ENCODE results near the gene SLC6A19. TPM values are rescaled to one million over a fixed set of nuclear protein-coding genes. Genes with fewer than 3 reads are reported as not detected.

SLC6A19 gene
- total RNA-seq, 1 donor from 2014 or later, result not detected

DNA sequence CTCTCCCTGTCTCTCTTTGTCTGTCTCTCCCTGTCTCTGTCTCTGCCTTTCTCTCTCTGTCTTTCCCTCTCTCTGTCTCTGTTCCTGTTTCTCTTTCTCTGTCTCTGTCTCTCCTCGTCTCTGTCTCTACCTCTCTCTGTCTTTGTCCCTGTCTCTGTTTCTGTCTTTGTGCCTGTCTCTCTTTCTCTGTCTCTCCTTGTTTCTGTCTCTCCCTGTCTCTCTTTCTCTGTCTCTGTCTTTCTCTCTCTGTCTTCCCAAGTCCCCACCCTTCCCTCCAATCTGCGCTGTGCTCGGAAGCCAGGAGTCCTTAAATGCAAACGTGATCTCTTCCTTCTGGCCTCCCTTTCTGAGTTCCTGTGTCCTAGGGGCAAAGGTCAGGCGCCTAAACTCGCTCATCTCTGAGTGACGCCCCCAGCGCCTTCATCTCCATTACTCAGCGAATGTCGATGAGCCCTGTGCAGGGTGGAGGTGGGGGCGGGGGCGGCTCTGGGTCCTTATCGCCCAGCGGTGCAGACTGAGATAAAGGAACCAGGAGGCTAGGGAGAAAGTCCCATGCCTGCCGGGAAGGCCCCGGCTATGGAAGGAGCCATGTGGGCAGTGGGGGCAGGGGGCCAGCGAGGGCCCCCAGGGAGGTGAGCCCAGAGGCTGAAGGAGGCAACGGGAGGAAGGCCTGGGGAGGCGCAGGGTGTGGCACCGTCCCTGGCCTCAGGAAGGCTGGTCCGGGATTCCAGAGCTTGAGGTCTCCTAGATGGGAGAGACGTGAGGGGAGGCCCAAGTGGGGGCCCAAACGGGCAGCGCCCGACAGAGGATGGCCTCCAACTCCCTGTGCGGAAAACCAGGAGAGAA is 1.5 kb upstream of the SLC6A19 start:
- Histone ChIP-seq H3K27me3 (no peaks in the 10 kb centered on the region), H3K4me3 (no peak overlapping the region), H3K36me3 (no peaks in the 10 kb centered on the region), H3K27ac (no peak overlapping the region), H3K4me1 (no peaks in the 10 kb centered on the region), H3K9me3 (no peaks in the 10 kb centered on the region)
- intact Hi-C loops (cut with DNase I), result no loop called here
- TF ChIP-seq, protein P1, sequence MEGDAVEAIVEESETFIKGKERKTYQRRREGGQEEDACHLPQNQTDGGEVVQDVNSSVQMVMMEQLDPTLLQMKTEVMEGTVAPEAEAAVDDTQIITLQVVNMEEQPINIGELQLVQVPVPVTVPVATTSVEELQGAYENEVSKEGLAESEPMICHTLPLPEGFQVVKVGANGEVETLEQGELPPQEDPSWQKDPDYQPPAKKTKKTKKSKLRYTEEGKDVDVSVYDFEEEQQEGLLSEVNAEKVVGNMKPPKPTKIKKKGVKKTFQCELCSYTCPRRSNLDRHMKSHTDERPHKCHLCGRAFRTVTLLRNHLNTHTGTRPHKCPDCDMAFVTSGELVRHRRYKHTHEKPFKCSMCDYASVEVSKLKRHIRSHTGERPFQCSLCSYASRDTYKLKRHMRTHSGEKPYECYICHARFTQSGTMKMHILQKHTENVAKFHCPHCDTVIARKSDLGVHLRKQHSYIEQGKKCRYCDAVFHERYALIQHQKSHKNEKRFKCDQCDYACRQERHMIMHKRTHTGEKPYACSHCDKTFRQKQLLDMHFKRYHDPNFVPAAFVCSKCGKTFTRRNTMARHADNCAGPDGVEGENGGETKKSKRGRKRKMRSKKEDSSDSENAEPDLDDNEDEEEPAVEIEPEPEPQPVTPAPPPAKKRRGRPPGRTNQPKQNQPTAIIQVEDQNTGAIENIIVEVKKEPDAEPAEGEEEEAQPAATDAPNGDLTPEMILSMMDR (IDR thresholded peaks at IDR 0.05), result no peak
- no peak for DNase-seq (ENCODE audit: low spot score in 2 of 2)

DNA sequence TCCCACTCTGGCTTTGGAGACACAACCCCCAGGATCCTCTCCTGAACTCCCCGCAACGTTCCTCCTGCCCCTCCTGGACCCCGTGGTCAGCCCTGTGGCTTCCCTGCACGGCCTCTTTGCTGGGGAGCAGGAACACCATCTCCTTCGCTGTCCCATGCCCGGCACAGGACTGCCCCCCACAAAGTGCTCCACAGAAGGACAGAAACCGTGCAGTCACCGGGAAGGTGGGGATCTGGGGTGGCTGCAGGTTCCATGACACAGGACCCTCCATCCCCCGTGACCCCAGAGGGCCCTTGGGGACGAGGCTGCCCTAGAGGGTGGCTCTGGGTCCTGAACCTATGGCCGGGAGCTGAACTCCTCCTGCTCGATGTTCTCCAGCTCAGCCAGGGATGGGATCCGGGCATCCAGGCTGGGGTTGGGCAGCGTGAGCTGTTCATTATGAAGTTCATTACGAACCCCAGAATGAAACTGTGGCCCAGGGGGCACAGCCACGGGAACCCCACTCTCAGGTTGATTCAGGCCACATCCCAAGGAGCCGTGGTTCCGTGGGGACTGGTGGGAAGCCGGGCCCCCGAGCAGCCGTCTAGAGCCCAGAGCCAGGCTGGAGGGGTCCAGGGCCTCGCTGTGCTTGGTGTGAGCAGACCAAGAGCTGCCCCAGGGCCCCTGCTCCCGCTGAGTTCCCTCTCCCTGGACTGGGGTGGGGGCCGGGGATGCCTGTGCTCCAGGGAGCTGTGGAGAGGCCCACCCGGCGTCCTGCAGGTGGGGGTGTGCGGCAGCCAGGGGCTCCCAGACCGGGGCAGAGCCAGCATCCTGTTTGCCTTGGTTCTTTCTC is 684 bp upstream of the SLC6A19 start:
- Histone ChIP-seq H3K36me3 (no peaks in the 10 kb centered on the region), H3K4me3 (no peak overlapping the region), H3K27me3 (no peaks in the 10 kb centered on the region), H3K27ac (no peak overlapping the region), H3K4me1 (no peaks in the 10 kb centered on the region), H3K9me3 (no peaks in the 10 kb centered on the region)
- intact Hi-C loops (cut with DNase I), result no loop called here
- TF ChIP-seq, protein P1 (IDR thresholded peaks at IDR 0.05), result no peak
- DNase-seq (ENCODE audit: low spot score in 2 of 2), result no peak

DNA sequence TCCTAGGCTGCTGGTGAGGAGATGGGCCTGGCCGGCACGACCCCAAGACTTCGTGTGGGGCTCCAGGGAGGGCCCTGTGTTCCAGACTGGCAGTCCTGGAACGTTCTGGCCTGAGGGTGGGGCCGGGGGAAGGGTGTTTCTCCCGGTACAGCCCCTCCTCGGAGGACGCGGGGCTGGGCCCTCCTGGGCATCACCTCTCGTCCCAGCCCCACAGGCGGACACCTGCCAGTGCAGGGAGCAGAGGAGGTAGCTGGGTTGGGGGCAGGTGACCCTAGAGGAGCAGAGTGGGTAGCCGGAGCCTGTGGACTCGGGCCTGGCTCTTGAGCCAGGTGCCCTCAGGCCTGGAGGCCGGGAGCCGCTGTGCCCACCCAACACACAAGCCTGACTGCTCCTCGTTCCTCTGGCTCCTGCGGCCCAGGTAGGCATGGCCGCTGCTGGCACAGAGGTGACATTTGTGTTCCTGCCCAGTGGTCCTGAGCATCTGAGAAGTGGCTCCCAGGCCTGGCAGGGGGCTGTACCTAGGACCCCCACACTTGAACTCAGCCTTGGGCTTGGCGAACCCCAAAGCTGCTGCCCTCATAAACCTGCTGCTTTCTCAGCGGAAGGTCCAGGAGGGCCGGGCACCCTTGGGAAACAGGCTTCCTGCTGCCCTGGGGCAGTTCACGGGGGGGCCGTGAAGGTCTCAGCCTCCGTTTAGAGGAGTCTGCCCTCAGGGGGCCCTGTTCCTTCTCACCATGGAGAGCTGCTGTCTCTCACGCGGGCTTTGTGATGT is 817 bp downstream of the SLC6A19 start:
- Histone ChIP-seq H3K27ac (no peak overlapping the region), H3K4me3 (no peak overlapping the region), H3K9me3 (no peaks in the 10 kb centered on the region), H3K27me3 (no peaks in the 10 kb centered on the region), H3K4me1 (no peaks in the 10 kb centered on the region), H3K36me3 (no peaks in the 10 kb centered on the region)
- TF ChIP-seq, protein P1 (IDR thresholded peaks at IDR 0.05), result no peak
- intact Hi-C loops (cut with DNase I), result no loop called here
- DNase-seq (ENCODE audit: low spot score in 2 of 2), result no peak

DNA sequence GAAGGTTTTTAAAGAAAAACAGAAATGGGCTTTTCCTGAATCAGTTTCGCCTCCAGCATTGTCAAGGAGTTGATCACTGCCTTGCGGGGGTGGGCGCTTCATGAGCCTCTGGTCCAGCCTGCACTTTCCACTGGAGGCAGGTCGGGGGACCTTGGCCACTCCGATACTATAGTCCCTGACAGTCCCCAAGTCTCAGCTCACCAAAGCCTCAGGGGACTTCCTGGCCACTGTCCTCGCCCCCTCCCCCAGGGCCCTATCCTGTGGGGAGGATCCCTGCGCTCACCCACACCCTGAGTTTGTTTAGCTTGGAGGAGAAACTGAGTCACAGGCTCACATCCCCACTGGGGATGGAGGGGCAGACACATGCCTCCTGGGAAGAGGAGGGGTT is 1.4 kb downstream of the SLC6A19 start:
- Histone ChIP-seq H3K27me3 (no peaks in the 10 kb centered on the region), H3K36me3 (no peaks in the 10 kb centered on the region), H3K4me1 (no peaks in the 10 kb centered on the region), H3K27ac (no peak overlapping the region), H3K4me3 (no peak overlapping the region), H3K9me3 (no peaks in the 10 kb centered on the region)
- intact Hi-C loops (cut with DNase I), result no loop called here
- TF ChIP-seq, protein P1 (IDR thresholded peaks at IDR 0.05), result no peak
- DNase-seq (ENCODE audit: low spot score in 2 of 2), result no peak

DNA sequence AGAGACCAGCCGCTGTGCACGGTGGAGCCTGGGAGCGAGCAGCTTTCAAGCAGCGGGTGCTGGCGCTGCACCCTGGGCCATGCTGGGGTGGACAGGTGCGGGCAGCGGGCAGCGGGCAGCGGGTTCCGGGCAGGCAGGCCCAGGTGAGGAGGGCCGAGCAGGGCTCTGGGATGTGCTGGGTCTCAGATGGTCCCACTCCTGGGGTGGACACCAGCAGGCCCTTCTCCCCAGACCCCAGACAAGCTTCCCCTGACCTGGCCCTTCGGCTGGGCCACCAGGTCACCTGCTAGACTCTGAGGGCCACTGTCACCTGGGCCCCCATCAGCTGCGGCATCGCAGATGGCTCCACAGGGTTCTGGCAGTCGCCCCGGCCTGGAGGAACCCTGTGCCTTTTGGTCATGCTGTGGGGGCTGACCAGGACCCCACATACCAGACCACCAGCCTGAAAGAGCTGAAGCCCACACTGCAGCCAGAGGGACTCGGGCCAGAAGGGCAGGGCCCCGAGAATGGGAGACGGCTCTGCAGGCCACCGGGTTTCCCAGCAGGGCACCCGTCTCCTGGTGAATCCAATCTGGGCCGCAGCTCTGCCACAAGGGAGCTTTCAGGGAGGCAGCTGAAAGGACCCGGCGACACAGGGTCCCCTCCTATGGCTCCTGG is 2.0 kb downstream of the SLC6A19 start:
- no peak for DNase-seq (ENCODE audit: low spot score in 2 of 2)
- TF ChIP-seq, protein P1 (IDR thresholded peaks at IDR 0.05), result no peak
- intact Hi-C loops (cut with DNase I), result no loop called here

More for the DNA sequence above, 2.0 kb downstream of the SLC6A19 start:
- Histone ChIP-seq H3K4me1 (no peaks in the 10 kb centered on the region), H3K4me3 (no peak overlapping the region), H3K36me3 (no peaks in the 10 kb centered on the region), H3K27ac (no peak overlapping the region), H3K27me3 (no peaks in the 10 kb centered on the region), H3K9me3 (no peaks in the 10 kb centered on the region)

All from ascending aorta (tissue), 2 donors.